Nucleus accumbens (tissue), 56 donors: ENCODE results near the gene DPP8.
"Not testable (repeated sequence)": the region's sequence is repeated elsewhere in the genome, so short reads cannot be mapped to it uniquely, and the experiment has no call there.

ENCODE experiments used
- DNase-seq, 56 donors: peaks; one replicate each; lab custom pipeline; 2025; lab: John Stamatoyannopoulos, UW

The DPP8 gene

GRCh38 chr15:65528461-65529060, 11.1 kb upstream of the DPP8 start:
- peak in 1 of 56 donors; percentile 10 for DNase-seq

GRCh38 chr15:65525622-65526021, 8.1 kb upstream of the DPP8 start:
- peak in 10 of 56 donors; percentile 6 to 57 (median 24) for DNase-seq

GRCh38 chr15:65524226-65524625, 6.7 kb upstream of the DPP8 start:
- no peak for DNase-seq

GRCh38 chr15:65521350-65521749, 3.9 kb upstream of the DPP8 start:
- no peak for DNase-seq

GRCh38 chr15:65518633-65519285, 1.3 kb upstream of the DPP8 start:
- DNase-seq = no peak

- no peak for DNase-seq
These were observed 348 bp upstream of the DPP8 start for GRCh38 chr15:65517866-65518207.

GRCh38 chr15:65512807-65513416, 4.6 kb downstream of the DPP8 start:
- peak in 28 of 56 donors; percentile 3 to 76 (median 19) for DNase-seq

GRCh38 chr15:65512189-65512588, 5.3 kb downstream of the DPP8 start:
- no peak for DNase-seq

- no peak for DNase-seq
These were observed 8.2 kb downstream of the DPP8 start for GRCh38 chr15:65509321-65509720.

- DNase-seq = no peak
These were observed 23.4 kb downstream of the DPP8 start for GRCh38 chr15:65494076-65494475.

GRCh38 chr15:65484876-65485275, 32.6 kb downstream of the DPP8 start:
- DNase-seq = no peak

GRCh38 chr15:65476903-65477302, 40.6 kb downstream of the DPP8 start:
- DNase-seq = no peak

GRCh38 chr15:65470866-65471265, 46.6 kb downstream of the DPP8 start:
- no peak for DNase-seq

- no peak for DNase-seq
These were observed 49.1 kb downstream of the DPP8 start for GRCh38 chr15:65468229-65468909.

- no peak for DNase-seq
These were observed 50.6 kb downstream of the DPP8 start for GRCh38 chr15:65466901-65467300.

- not testable (repeated sequence) for DNase-seq
These were observed 54.4 kb downstream of the DPP8 start for GRCh38 chr15:65463096-65463495.

GRCh38 chr15:65460741-65461347, 56.6 kb downstream of the DPP8 start:
- no peak for DNase-seq

GRCh38 chr15:65455256-65455655, 62.2 kb downstream of the DPP8 start:
- DNase-seq = not testable (repeated sequence)

- DNase-seq = no peak
These were observed 65.5 kb downstream of the DPP8 start for GRCh38 chr15:65451989-65452388.

GRCh38 chr15:65450556-65450955, 66.9 kb downstream of the DPP8 start:
- DNase-seq = no peak

- DNase-seq = no peak
These were observed 70.3 kb downstream of the DPP8 start for GRCh38 chr15:65447145-65447544.
